ENCODE measurements around the gene ANKS1B.

The ANKS1B gene

DNA sequence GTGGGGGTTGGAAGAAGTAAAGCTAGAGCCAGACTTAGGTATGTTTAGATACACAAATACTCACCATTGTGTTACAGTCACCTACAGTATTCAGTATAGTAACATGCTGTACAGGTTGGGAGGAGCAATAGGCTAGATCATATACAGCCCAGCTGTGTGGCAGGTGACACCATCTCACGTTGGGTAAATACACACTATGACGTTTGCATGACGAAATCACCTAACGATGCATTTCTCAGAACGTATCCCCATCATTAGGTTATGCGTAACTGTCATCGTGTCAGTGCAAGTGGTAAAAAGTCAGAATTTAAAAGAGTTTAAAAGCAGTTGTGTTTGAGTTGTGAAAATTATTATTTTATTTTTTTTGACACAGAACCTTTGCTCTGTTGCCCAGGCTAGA lies 1172.5 kb downstream of the ANKS1B start:
- DNase-seq (ENCODE audit: low read depth), result no peak

- DNase-seq (ENCODE audit: low read depth), result no peak
Measured at GRCh38 chr12:98808243-98808875, 1176.4 kb downstream of the ANKS1B start.

DNA sequence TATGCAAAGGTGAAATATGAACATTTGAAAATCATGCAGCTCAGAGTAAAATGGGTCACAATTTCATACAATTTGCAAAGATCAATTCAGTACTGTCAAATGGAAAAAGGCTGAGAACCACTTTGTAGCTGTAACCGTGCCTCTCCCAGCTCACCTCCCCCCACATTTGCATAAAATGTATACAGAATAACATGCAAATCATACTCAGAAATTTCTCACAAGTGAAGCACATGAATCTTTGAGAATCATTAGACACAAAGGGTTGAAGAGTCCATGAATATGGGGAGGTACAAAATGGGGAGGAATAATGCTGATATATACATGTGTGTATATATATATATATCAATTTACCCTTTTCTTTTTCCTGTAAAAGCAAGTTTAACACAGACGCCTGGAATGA lies 1177.5 kb downstream of the ANKS1B start:
- DNase-seq (ENCODE audit: low read depth), result no peak

GRCh38 chr12:98803468-98804209 lies 1181.1 kb downstream of the ANKS1B start:
- no peak for DNase-seq (ENCODE audit: low read depth)

- no peak for DNase-seq (ENCODE audit: low read depth)
Measured at GRCh38 chr12:98799822-98800221, 1184.9 kb downstream of the ANKS1B start.

DNA sequence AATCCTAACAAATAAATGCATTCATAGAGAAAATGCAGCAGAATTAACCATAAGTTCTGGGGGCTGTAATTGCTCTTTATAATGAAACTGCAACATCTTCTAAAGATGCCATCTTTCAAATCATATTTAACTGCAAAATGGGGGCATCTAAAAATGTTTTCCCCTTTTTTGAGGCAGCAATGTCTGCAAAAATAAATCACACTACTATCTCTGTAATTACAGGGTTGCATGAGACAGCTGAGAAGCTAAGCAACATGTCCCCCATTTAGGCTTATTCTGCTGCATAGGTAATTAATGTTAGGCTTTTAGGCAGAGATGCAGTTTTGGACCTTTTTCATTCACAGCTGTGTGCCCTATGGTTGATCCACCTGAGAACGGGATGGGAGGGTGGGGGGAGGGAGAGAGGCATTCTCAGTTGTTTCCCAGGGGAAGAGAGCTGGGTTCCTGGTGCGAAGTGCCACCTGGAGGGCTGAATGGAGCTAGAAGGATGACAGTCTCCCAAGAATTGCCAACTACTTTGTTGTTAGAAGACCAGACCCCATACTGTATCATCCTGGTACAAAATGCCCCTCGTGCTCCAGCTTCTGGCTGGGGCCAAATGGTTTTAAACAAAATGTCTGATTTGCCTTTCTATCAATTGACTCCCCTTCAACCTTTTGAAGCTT lies 1185.5 kb downstream of the ANKS1B start:
- no peak for DNase-seq (ENCODE audit: low read depth)

- DNase-seq (ENCODE audit: low read depth), result no peak
Measured at GRCh38 chr12:98797200-98797599, 1187.5 kb downstream of the ANKS1B start.

DNA sequence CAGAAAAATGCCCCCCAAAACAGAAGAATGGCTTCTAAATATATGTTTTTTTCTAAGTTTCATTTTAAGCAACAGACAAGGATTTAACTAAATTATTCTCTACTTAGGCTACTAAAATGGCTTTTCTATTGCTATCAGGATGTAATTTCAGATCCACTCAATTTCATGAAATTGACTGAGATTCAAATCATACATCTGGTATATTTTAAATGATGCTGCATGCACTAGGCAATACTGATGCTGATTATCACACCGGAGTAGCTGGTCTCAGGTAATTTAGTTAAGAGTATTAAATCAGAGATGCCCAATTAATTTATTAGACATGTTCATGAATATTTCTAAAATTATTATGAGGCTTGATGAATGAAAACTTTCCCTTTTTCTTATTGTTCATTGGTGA lies 1188.0 kb downstream of the ANKS1B start:
- DNase-seq (ENCODE audit: low read depth), result no peak

- DNase-seq (ENCODE audit: low read depth), result no peak
Measured at GRCh38 chr12:98793121-98793520, 1191.6 kb downstream of the ANKS1B start.

DNA sequence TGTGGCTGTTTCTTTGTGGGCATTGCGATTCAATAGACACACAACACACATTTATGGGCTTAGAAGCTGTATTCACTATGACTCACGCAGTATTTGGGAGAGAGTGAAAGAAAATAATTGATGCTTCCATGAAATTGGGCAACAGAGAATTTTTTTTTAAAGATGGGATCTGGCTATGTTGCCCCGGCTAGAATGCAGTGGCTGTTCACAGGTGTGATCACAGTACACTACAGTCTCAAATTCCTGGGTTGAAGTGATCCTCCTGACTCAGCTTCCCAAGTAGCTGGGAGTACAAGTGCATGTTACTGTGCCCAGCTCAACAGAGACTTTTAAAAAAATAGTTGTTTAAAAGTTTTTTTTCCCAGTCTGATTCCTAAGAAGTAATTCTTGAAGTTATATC lies 1193.3 kb downstream of the ANKS1B start:
- no peak for DNase-seq (ENCODE audit: low read depth)

DNA sequence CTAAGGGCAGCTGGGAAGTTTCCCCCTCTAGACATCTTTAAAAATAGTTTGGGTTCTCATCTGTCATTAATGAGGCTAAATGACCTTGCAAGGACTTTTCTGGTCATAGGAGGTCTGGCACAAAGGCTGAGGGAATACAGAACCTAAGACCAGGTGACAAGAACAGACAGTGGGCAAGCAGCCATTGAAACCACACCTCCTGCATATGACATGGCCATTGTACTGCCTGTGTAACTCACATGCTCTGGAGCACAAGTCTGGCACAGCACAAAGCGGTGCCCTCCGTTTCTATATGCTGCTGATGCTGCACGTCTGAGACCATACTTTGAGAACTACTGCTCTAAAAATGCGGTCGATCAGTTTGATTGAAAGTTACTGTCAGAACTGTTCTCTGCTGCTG lies 1196.3 kb downstream of the ANKS1B start:
- DNase-seq (ENCODE audit: low read depth), result no peak

- DNase-seq (ENCODE audit: low read depth), result no peak
Measured at GRCh38 chr12:98786653-98787052, 1198.1 kb downstream of the ANKS1B start.

- DNase-seq (ENCODE audit: low read depth), result no peak
Measured at GRCh38 chr12:98783420-98783819, 1201.3 kb downstream of the ANKS1B start.

- DNase-seq (ENCODE audit: low read depth), result no peak
Measured at GRCh38 chr12:98780261-98780660, 1204.5 kb downstream of the ANKS1B start.

DNA sequence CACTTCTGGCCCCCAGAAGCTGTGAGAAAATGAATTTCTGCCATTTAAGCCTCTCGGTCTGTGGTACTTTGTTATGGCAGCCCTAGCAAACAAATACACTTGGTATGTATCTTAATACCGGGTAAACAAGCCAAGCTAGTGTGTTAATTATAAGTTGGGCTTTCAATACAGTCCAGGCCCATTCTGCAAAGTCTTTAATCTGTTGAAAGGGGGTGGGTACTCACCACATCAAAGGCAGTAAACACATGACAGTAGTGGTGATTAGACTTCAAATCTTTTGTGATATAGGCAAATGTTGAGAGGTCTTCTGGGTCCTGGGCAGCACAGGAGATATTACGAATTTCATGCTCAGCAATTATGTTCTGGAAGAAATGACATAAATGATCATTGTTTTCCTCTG lies 1211.9 kb downstream of the ANKS1B start:
- DNase-seq (ENCODE audit: low read depth), result no peak

DNA sequence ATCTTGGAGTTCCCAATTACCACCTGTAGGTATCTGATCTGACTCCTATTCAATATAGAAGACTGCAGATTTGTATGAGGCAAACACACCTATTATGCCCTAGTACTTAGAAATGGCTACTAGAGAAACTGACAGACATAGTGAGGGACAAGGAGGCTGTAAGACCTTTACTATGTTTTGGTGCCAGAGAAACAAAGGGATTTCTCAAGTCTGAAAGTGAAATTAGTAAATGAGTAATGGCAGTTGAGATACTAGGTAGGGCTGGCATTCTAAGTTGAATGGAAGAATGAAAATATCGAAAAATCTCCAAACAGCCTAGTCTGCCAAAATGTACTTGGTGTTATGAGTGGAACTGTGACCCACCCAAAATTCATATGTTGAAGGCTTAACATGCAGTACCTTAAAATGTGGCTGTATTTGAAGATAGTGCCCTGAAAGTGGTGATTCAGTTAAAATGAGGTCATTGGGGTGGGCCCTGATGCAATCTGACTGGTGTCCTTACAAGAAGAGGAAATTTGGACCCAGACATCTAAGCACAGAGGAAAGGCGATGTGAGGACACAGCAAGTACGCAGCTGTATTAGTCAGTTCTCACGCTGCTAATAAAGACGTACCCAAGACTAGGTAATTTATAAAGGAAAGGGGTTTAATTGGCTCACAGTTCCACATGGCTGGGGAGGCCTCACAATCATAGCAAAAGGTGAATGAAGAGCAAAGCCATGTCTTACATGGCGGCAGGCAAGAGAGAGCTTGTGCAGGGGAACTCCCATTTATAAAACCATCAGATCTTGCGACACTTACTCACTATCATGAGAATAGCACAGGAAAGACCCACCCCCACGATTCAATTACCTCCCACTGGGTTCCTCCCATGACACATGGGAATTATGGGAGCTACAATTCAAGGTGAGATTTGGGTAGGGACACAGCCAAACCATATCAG lies 1212.7 kb downstream of the ANKS1B start:
- DNase-seq (ENCODE audit: low read depth), result no peak

GRCh38 chr12:98770230-98770629 lies 1214.5 kb downstream of the ANKS1B start:
- DNase-seq (ENCODE audit: low read depth), result no peak

GRCh38 chr12:98769068-98769467 lies 1215.7 kb downstream of the ANKS1B start:
- DNase-seq (ENCODE audit: low read depth), result no peak

GRCh38 chr12:98767248-98767647 lies 1217.5 kb downstream of the ANKS1B start:
- no peak for DNase-seq (ENCODE audit: low read depth)

DNA sequence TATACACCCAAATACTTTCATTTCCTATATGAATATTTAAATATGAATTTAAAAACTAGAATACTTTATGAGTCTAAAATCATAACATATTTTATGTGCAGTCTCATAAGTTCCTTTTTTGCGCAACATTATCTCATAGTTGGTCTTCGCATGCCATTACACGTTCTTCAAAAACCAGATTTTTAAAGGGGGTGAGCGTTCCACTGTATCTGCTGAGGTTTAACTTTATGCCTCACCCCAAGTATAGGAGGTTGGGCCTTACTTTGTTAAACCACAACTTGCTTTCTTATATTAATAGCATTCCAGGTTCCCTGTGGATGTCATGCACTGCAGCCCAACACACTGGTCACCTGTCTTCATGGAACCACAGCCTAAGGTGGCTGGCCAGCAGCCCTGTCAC lies 1221.1 kb downstream of the ANKS1B start:
- no peak for DNase-seq (ENCODE audit: low read depth)

DNA sequence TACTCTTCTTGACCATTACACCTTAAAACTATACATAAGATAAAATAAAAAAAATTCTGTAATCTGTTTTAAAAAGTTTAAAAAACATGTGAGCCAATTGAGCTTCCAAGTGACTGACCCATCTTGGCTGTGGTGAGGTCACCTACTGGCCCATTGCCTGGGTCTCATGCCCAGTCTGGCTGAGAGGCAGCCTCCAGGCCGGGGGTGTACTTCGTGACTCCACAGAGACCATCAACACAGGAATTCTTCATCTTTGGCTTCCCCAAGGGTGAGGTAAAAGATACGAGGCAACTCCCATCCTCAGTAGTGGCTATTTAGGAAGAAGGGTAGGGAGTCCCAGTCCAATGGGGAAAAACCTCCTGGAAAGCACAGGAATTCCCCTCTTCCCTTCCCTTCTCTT lies 1226.4 kb downstream of the ANKS1B start:
- DNase-seq (ENCODE audit: low read depth), result peak; percentile 17

DNA sequence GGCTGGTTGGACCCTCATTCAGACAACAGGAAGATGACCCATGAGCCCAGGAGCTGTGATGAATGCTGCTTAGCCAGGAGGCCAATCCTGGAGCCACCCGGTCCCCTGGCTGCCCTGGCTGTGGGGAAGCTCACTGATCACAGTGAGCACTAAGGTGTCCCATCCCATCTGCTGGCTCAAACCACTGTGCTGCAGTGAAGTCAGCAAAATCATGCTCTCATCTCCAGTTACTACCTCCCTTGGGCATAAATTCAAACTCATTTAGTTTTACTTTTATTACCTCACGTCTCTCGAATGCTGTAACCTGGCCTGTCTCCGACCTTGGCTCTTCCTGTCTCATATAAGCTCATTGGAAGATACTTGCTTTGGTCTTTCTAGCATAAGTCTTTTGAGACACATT lies 1227.3 kb downstream of the ANKS1B start:
- no peak for DNase-seq (ENCODE audit: low read depth)
